A673 (cell line): ENCODE measurements around the gene VARS2.

Experiments
- CTCF ChIP-seq: fragments of 300-800, 200-600 bp; sonication (generic); conservative IDR thresholded peaks from 2 replicates; pipeline ENCODE4 v1.5.1; 2017; ENCODE audit warnings: low read depth, mild to moderate bottlenecking, antibody characterized with exemption, low read length, moderate library complexity, mixed read lengths
- EZH2 ChIP-seq: fragments of 200-600 bp; sonication (generic); IDR thresholded peaks from 2 replicates; pipeline ENCODE4 v1.6.1; 2017; ENCODE audit warnings: borderline replicate concordance, low read depth, mild to moderate bottlenecking, mixed read lengths, antibody characterized with exemption, low read length; ENCODE audit not compliant: poor library complexity, severe bottlenecking

DNA sequence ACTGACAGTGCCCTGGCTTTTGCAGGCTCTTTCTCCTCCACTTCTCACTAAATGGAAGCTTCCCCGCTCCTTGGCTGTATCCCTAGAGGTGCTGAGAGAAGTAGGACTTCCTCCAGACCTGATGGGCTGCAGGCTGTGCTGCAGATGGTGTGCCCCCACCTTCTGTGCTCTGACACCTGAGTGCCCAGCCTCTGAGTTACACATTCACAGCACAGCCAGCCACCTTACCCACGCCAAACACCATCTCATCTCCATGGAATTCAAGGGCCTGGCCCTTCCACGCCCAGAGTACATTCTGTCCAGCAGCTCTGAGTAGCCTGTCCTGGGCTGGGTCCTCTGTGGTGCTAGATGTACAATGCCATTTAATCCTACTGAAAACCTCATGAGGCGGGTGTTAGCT, 12.6 kb downstream of the VARS2 start:
- TF ChIP-seq CTCF, result no peak
- TF ChIP-seq EZH2, result no peak
